Naive thymus-derived CD4-positive, alpha-beta T cell (primary cell): Measurements from ENCODE around the gene JUNB. TPM values are rescaled to one million over a fixed set of nuclear protein-coding genes. Genes with fewer than 3 reads are reported as not detected.

ENCODE experiments used
- ATAC-seq: fragments of 150-1000 bp; cut with Tn5 transposase; 2 replicates; pipeline ENCODE4 v1.10.0; 2021; ENCODE audit warnings: mild to moderate bottlenecking, moderate library complexity
- CTCF ChIA-PET: fragments of 350-600 bp; sonication (Branson Sonifier 250); formaldehyde crosslinking; loops from one replicate; lab custom pipeline; 2021; ENCODE audit warnings: antibody characterized with exemption; lab: Charles Lee
- POLR2A ChIA-PET: fragments of 350-600 bp; sonication (Branson Sonifier 250); formaldehyde crosslinking; loops from one replicate; lab custom pipeline; 2021; ENCODE audit warnings: antibody characterized with exemption, inconsistent platforms; lab: Charles Lee
- DNase-seq, 9 donors: peaks; one replicate each; pipeline versions ENCODE4 v3.0.0 to v3.0.0-alpha.2; 2020 to 2022; ENCODE audit warnings: mixed read lengths in 1 of 9
- H3K27ac ChIP-seq: one replicate; pipeline ENCODE4 v1.7.0; 2013; ENCODE audit warnings: mild to moderate bottlenecking, low read depth, low read length, moderate library complexity
- H3K27me3 ChIP-seq, 2 donors: one replicate each; pipeline ENCODE4 v1.7.0; 2013; ENCODE audit warnings: low read length in 2 of 2, mild to moderate bottlenecking in 2 of 2, moderate library complexity in 2 of 2; ENCODE audit not compliant: control insufficient read depth in 2 of 2, insufficient read depth in 2 of 2
- H3K36me3 ChIP-seq, 3 experiments: 1 replicate in 2 of 3; 2 replicates in 1 of 3; pipeline ENCODE4 v1.7.0; 2013; ENCODE audit warnings: low read length in 3 of 3, mild to moderate bottlenecking in 3 of 3, moderate library complexity in 1 of 3; ENCODE audit not compliant: insufficient read depth in 3 of 3, control insufficient read depth in 2 of 3
- H3K4me1 ChIP-seq, 2 donors: one replicate each; pipeline ENCODE4 v1.7.0; 2013; ENCODE audit warnings: low read length in 2 of 2, mild to moderate bottlenecking in 2 of 2, moderate library complexity in 1 of 2; ENCODE audit not compliant: control insufficient read depth in 2 of 2, insufficient read depth in 2 of 2
- H3K4me3 ChIP-seq: 2 replicates; pipeline ENCODE4 v1.7.0; 2013; ENCODE audit warnings: mild to moderate bottlenecking, low read length
- H3K9me3 ChIP-seq, 3 experiments: 1 replicate in 2 of 3; 2 replicates in 1 of 3; pipeline ENCODE4 v1.7.0; 2013; ENCODE audit warnings: low read length in 3 of 3; ENCODE audit not compliant: control insufficient read depth in 2 of 3
- H3K27ac Mint-ChIP-seq, 9 donors: one replicate each; pipeline ENCODE4 v1.8.0; 2020 to 2022; ENCODE audit warnings: mixed read lengths in 9 of 9, mild to moderate bottlenecking in 8 of 9, moderate library complexity in 5 of 9, inconsistent platforms in 2 of 9
- H3K27me3 Mint-ChIP-seq, 5 donors: one replicate each; pipeline ENCODE4 v1.8.0; 2021 to 2022; ENCODE audit warnings: mixed read lengths in 5 of 5, mild to moderate bottlenecking in 1 of 5
- H3K36me3 Mint-ChIP-seq, 5 donors: one replicate each; pipeline ENCODE4 v1.8.0; 2020 to 2022; ENCODE audit warnings: mixed read lengths in 5 of 5, mild to moderate bottlenecking in 3 of 5, inconsistent platforms in 1 of 5
- H3K4me1 Mint-ChIP-seq, 7 donors: one replicate each; pipeline ENCODE4 v1.8.0; 2020 to 2022; ENCODE audit warnings: mixed read lengths in 7 of 7, mild to moderate bottlenecking in 3 of 7, inconsistent platforms in 1 of 7
- H3K4me3 Mint-ChIP-seq, 10 donors: one replicate each; pipeline ENCODE4 v1.8.0; 2020 to 2022; ENCODE audit warnings: mild to moderate bottlenecking in 10 of 10, mixed read lengths in 10 of 10, moderate library complexity in 6 of 10, inconsistent platforms in 2 of 10
- H3K9me3 Mint-ChIP-seq, 11 donors: one replicate each; pipeline ENCODE4 v1.8.0; 2020 to 2022; ENCODE audit warnings: mixed read lengths in 11 of 11, mild to moderate bottlenecking in 4 of 11, inconsistent platforms in 1 of 11, moderate library complexity in 1 of 11
- intact Hi-C, 2 donors: fragments of 100-400 bp; cut with micrococcal nuclease; formaldehyde crosslinking; loops; one replicate each; pipeline ENCODE4 v1.15.1; 2023
- polyA plus RNA-seq, 2 donors: library from polyadenylated mRNA; unstranded; fragments of 300-500 nt; fragmentation: Illumina TruSeq; gene quantifications; one replicate each; pipeline ENCODE4 v1.2.3, GENCODE V29; 2021
- total RNA-seq, 6 experiments: library from RNA in 5 of 6; stranded (reverse) in 5 of 6; gene quantifications; 1 replicate in 5 of 6; 2 replicates in 1 of 6; pipeline ENCODE4 v1.2.3 and lab custom pipeline; 2021 to 2026

The JUNB gene
- total and polyA plus RNA-seq, 7 experiments from 2014 or later, result 107 to 2,198 (median 690) TPM

GRCh38 chr19:12785431-12786031 is 5.8 kb upstream of the JUNB start:
- intact Hi-C loops, result no loop called here
- H3K4me3 ChIP-seq, result no peak overlapping the region
- peaks cover 0 to 7% (median 0%) of the 10 kb centered on the region in 11 donors for H3K9me3 Mint-ChIP-seq
- H3K4me1 Mint-ChIP-seq, result peaks cover 14 to 32% (median 29%) of the 10 kb centered on the region in 7 donors
- CTCF ChIA-PET, result no interaction called here
- no peaks in the 10 kb centered on the region for H3K27me3 ChIP-seq
- H3K36me3 ChIP-seq, result no peaks in the 10 kb centered on the region
- DNase-seq, result no peak
- POLR2A ChIA-PET, result interaction anchor here (1.1 to 1.5 kb wide), 4 partner anchors 8 to 11 kb away, joined by 3 to 10 read pairs (median 4); no protein-coding TSS in a partner anchor
- H3K36me3 Mint-ChIP-seq, result no peaks in the 10 kb centered on the region
- no peak overlapping the region for H3K4me3 Mint-ChIP-seq
- H3K27ac Mint-ChIP-seq, result no peak overlapping the region
- peak overlapping the region; percentile 98 for H3K27ac ChIP-seq
- H3K27me3 Mint-ChIP-seq, result no peaks in the 10 kb centered on the region
- no peak for ATAC-seq
- no peaks in the 10 kb centered on the region for H3K9me3 ChIP-seq
- peaks cover 44 to 56% of the 10 kb centered on the region in 2 donors for H3K4me1 ChIP-seq

GRCh38 chr19:12786141-12786870 is 5.0 kb upstream of the JUNB start:
- H3K36me3 Mint-ChIP-seq, result no peaks in the 10 kb centered on the region
- peaks cover 20 to 38% (median 34%) of the 10 kb centered on the region in 7 donors for H3K4me1 Mint-ChIP-seq
- no peaks in the 10 kb centered on the region for H3K27me3 Mint-ChIP-seq
- intact Hi-C loops, result no loop called here
- CTCF ChIA-PET, result no interaction called here
- H3K4me3 Mint-ChIP-seq, result no peak overlapping the region
- no peaks in the 10 kb centered on the region for H3K27me3 ChIP-seq
- H3K36me3 ChIP-seq, result no peaks in the 10 kb centered on the region
- POLR2A ChIA-PET, result interaction anchor here (1.1 to 1.5 kb wide), 4 partner anchors 8 to 12 kb away, joined by 3 to 10 read pairs (median 4); no protein-coding TSS in a partner anchor
- no peak overlapping the region for H3K4me3 ChIP-seq
- no peaks in the 10 kb centered on the region for H3K9me3 ChIP-seq
- peaks cover 50 to 61% of the 10 kb centered on the region in 2 donors for H3K4me1 ChIP-seq
- H3K9me3 Mint-ChIP-seq, result peaks cover 0 to 13% (median 0%) of the 10 kb centered on the region in 11 donors
- ATAC-seq (peak; percentile 2), DNase-seq (no peak)
- H3K27ac Mint-ChIP-seq, result peak overlapping the region in 4 of 9 donors; percentile 78 to 98 (median 88)
- H3K27ac ChIP-seq, result peak overlapping the region; percentile 98

DNA sequence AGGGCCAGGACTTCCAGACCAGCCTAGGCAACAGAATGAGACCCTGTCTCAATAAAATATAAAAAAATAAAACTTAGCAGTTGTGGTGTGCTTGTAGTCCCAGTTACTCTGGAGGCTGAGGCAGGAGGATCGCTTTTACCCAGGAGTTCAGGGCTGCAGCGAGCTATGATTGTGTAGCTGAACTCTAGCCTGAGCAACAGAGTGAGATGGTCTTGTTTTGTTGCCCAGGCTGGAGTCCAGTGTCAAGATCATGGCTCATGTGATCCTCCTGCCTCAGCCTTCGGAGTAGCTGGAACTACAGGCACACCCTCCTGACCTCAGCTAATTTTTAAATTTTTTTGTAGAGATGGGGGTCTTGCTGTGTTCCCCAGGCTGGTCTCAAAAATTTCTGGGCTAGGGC is 4.3 kb upstream of the JUNB start:
- no peak for ATAC-seq
- POLR2A ChIA-PET, result no interaction called here

GRCh38 chr19:12787458-12787857 is 3.8 kb upstream of the JUNB start:
- no peaks in the 10 kb centered on the region for H3K27me3 ChIP-seq
- intact Hi-C loops, result no loop called here
- peaks cover 0 to 11% (median 0%) of the 10 kb centered on the region in 3 experiments for H3K36me3 ChIP-seq
- ChIA-PET CTCF (interaction anchor here (3.0 kb wide), 1 partner anchor 10 kb away, joined by 22 read pairs; no protein-coding TSS in a partner anchor), POLR2A (interaction anchor here (2.4 kb wide), 1 partner anchor 10 kb away, joined by 23 read pairs; no protein-coding TSS in a partner anchor)
- no peaks in the 10 kb centered on the region for H3K27me3 Mint-ChIP-seq
- no peak overlapping the region for H3K4me3 Mint-ChIP-seq
- H3K36me3 Mint-ChIP-seq, result no peaks in the 10 kb centered on the region
- H3K9me3 Mint-ChIP-seq, result peaks cover 0 to 16% (median 0%) of the 10 kb centered on the region in 11 donors
- H3K4me1 Mint-ChIP-seq, result peaks cover 13 to 30% (median 24%) of the 10 kb centered on the region in 7 donors
- no peaks in the 10 kb centered on the region for H3K9me3 ChIP-seq
- peaks cover 43 to 54% of the 10 kb centered on the region in 2 donors for H3K4me1 ChIP-seq
- no peak for ATAC-seq
- H3K27ac Mint-ChIP-seq, result peak overlapping the region in 7 of 9 donors; percentile 58 to 100 (median 94)
- H3K4me3 ChIP-seq, result no peak overlapping the region
- peak overlapping the region; percentile 98 for H3K27ac ChIP-seq
- DNase-seq, result no peak

More for the DNA sequence above, 4.3 kb upstream of the JUNB start:
- no peak overlapping the region for H3K4me3 ChIP-seq
- H3K4me1 ChIP-seq, result peaks cover 44 to 54% of the 10 kb centered on the region in 2 donors
- no peaks in the 10 kb centered on the region for H3K27me3 ChIP-seq
- peak overlapping the region; percentile 98 for H3K27ac ChIP-seq
- no peaks in the 10 kb centered on the region for H3K27me3 Mint-ChIP-seq
- H3K36me3 Mint-ChIP-seq, result no peaks in the 10 kb centered on the region
- peaks cover 0 to 13% (median 0%) of the 10 kb centered on the region in 11 donors for H3K9me3 Mint-ChIP-seq
- peaks cover 13 to 33% (median 28%) of the 10 kb centered on the region in 7 donors for H3K4me1 Mint-ChIP-seq
- CTCF ChIA-PET, result interaction anchor here (3.0 kb wide), 1 partner anchor 9 kb away, joined by 22 read pairs; no protein-coding TSS in a partner anchor
- H3K9me3 ChIP-seq, result no peaks in the 10 kb centered on the region
- peak overlapping the region in 7 of 9 donors; percentile 58 to 100 (median 94) for H3K27ac Mint-ChIP-seq
- H3K36me3 ChIP-seq, result peaks cover 0 to 6% (median 0%) of the 10 kb centered on the region in 3 experiments
- intact Hi-C loops, result no loop called here
- H3K4me3 Mint-ChIP-seq, result no peak overlapping the region
- no peak for DNase-seq

- intact Hi-C loops, result no loop called here
- no peaks in the 10 kb centered on the region for H3K9me3 ChIP-seq
- peaks cover 0 to 18% (median 0%) of the 10 kb centered on the region in 3 experiments for H3K36me3 ChIP-seq
- H3K9me3 Mint-ChIP-seq, result peaks cover 0 to 22% (median 0%) of the 10 kb centered on the region in 11 donors
- ATAC-seq (no peak), DNase-seq (no peak)
- peak overlapping the region; percentile 99 for H3K27ac ChIP-seq
- ChIA-PET POLR2A (interaction anchor here (2.4 kb wide), 1 partner anchor 10 kb away, joined by 23 read pairs; no protein-coding TSS in a partner anchor), CTCF (interaction anchor here (3.0 kb wide), 1 partner anchor 11 kb away, joined by 22 read pairs; no protein-coding TSS in a partner anchor)
- H3K4me3 Mint-ChIP-seq, result peak overlapping the region in 9 of 10 donors; percentile 9 to 91 (median 48)
- peaks cover 0 to 4% (median 0%) of the 10 kb centered on the region in 5 donors for H3K36me3 Mint-ChIP-seq
- peak overlapping the region; percentile 78 to 100 (median 96) for H3K27ac Mint-ChIP-seq
- no peak overlapping the region for H3K4me3 ChIP-seq
- H3K4me1 ChIP-seq, result peaks cover 42 to 49% of the 10 kb centered on the region in 2 donors
- H3K27me3 ChIP-seq, result no peaks in the 10 kb centered on the region
- peaks cover 13 to 30% (median 24%) of the 10 kb centered on the region in 7 donors for H3K4me1 Mint-ChIP-seq
- peaks cover 0 to under 1% (median 0%) of the 10 kb centered on the region in 5 donors for H3K27me3 Mint-ChIP-seq
Measured at GRCh38 chr19:12788042-12788681, 3.1 kb upstream of the JUNB start.

- no peak for ATAC-seq
- peaks cover 0 to 2% (median 0%) of the 10 kb centered on the region in 5 donors for H3K27me3 Mint-ChIP-seq
- H3K9me3 Mint-ChIP-seq, result peaks cover 0 to 24% (median 0%) of the 10 kb centered on the region in 11 donors
- H3K27ac Mint-ChIP-seq, result peak overlapping the region; percentile 93 to 100 (median 96)
- peaks cover 13 to 27% (median 19%) of the 10 kb centered on the region in 7 donors for H3K4me1 Mint-ChIP-seq
- Histone ChIP-seq H3K27ac (peak overlapping the region; percentile 99), H3K4me3 (no peak overlapping the region), H3K27me3 (no peaks in the 10 kb centered on the region), H3K9me3 (no peaks in the 10 kb centered on the region), H3K4me1 (peaks cover 38 to 44% of the 10 kb centered on the region in 2 donors), H3K36me3 (peaks cover 0 to 20% (median 0%) of the 10 kb centered on the region in 3 experiments)
- POLR2A ChIA-PET, result interaction anchor here (1.2 to 2.4 kb wide), 2 partner anchors 11 to 14 kb away, joined by 3 to 23 read pairs; partner anchors contain the start of genes PRDX2 and THSD8
- peak overlapping the region; percentile 61 to 91 (median 80) for H3K4me3 Mint-ChIP-seq
- CTCF ChIA-PET, result interaction anchor here (3.0 kb wide), 1 partner anchor 11 kb away, joined by 22 read pairs; no protein-coding TSS in a partner anchor
- intact Hi-C loops, result no loop called here
- peak in 2 of 9 donors; percentile 47 to 63 for DNase-seq
- H3K36me3 Mint-ChIP-seq, result peaks cover 0 to 6% (median 0%) of the 10 kb centered on the region in 5 donors
Measured at GRCh38 chr19:12788682-12789097, 2.6 kb upstream of the JUNB start.
